GM21723 (cell line): ENCODE measurements around the gene EIF5B.

ENCODE experiments used
- ATAC-seq: cut with Tn5 transposase; IDR thresholded peaks from one replicate; pipeline ENCODE4 v1.9.1; 2021; ENCODE audit warnings: mild to moderate bottlenecking, moderate library complexity; ENCODE audit not compliant: unreplicated experiment

The EIF5B gene

GRCh38 chr2:99404797-99405669, 67.8 kb downstream of the EIF5B start:
- ATAC-seq = no peak

GRCh38 chr2:99406137-99406536, 68.9 kb downstream of the EIF5B start:
- no peak for ATAC-seq

- no peak for ATAC-seq
These were observed 73.1 kb downstream of the EIF5B start for GRCh38 chr2:99410276-99410675.

- ATAC-seq = no peak
These were observed 77.4 kb downstream of the EIF5B start for GRCh38 chr2:99414566-99414965.

GRCh38 chr2:99417396-99417795, 80.2 kb downstream of the EIF5B start:
- no peak for ATAC-seq

GRCh38 chr2:99420031-99420430, 82.8 kb downstream of the EIF5B start:
- ATAC-seq = no peak

- no peak for ATAC-seq
These were observed 83.6 kb downstream of the EIF5B start for GRCh38 chr2:99420751-99421299.

GRCh38 chr2:99421469-99421868, 84.3 kb downstream of the EIF5B start:
- no peak for ATAC-seq

GRCh38 chr2:99422599-99422998, 85.4 kb downstream of the EIF5B start:
- ATAC-seq = no peak

GRCh38 chr2:99424371-99424770, 87.2 kb downstream of the EIF5B start:
- no peak for ATAC-seq

- ATAC-seq = no peak
These were observed 87.8 kb downstream of the EIF5B start for GRCh38 chr2:99425022-99425421.

- ATAC-seq = no peak
These were observed 93.6 kb downstream of the EIF5B start for GRCh38 chr2:99430614-99431291.

- ATAC-seq = no peak
These were observed 94.5 kb downstream of the EIF5B start for GRCh38 chr2:99431587-99432275.

GRCh38 chr2:99433340-99433739, 96.2 kb downstream of the EIF5B start:
- ATAC-seq = no peak

GRCh38 chr2:99436874-99437273, 99.7 kb downstream of the EIF5B start:
- no peak for ATAC-seq

GRCh38 chr2:99439971-99440505, 102.8 kb downstream of the EIF5B start:
- no peak for ATAC-seq

- no peak for ATAC-seq
These were observed 105.6 kb downstream of the EIF5B start for GRCh38 chr2:99442837-99443236.

GRCh38 chr2:99444222-99444621, 107.0 kb downstream of the EIF5B start:
- no peak for ATAC-seq

- no peak for ATAC-seq
These were observed 107.9 kb downstream of the EIF5B start for GRCh38 chr2:99445065-99445464.

- ATAC-seq = no peak
These were observed 111.4 kb downstream of the EIF5B start for GRCh38 chr2:99448556-99448955.

GRCh38 chr2:99450199-99450598, 113.0 kb downstream of the EIF5B start:
- ATAC-seq = no peak
